Skin of body (tissue), 3 donors: ENCODE results near the gene TRAF4. TPM values are rescaled to one million over a fixed set of nuclear protein-coding genes. Genes with fewer than 3 reads are reported as not detected.
"Not testable (repeated sequence)": the region's sequence is repeated elsewhere in the genome, so short reads cannot be mapped to it uniquely, and the experiment has no call there.

ENCODE experiments used
- DNase-seq: peaks from one replicate; lab custom pipeline; 2025; lab: John Stamatoyannopoulos, UW
- small RNA-seq: library from RNA; depleted of rRNA; stranded (forward); fragments of <200 nt; gene quantifications from one replicate; pipeline ENCODE3, GENCODE V24; 2014; ENCODE audit warnings: low replicate concordance
- total RNA-seq: library from RNA; depleted of rRNA; stranded (reverse); fragments of >200 nt; gene quantifications from one replicate; pipeline ENCODE4 v1.2.3, GENCODE V29; 2014

The TRAF4 gene
- total RNA-seq, 1 donor from 2014 or later: 16.7 TPM

- DNase-seq: no peak
Measured at GRCh38 chr17:28777178-28777577, 33.4 kb downstream of the TRAF4 start.

- DNase-seq: not testable (repeated sequence)
Measured at GRCh38 chr17:28779601-28780000, 35.8 kb downstream of the TRAF4 start.

GRCh38 chr17:28783161-28783560, 39.4 kb downstream of the TRAF4 start:
- DNase-seq: no peak

GRCh38 chr17:28788100-28788499, 44.3 kb downstream of the TRAF4 start:
- DNase-seq: no peak

GRCh38 chr17:28792877-28793661, 49.3 kb downstream of the TRAF4 start:
- DNase-seq: no peak

- not testable (repeated sequence) for DNase-seq
Measured at GRCh38 chr17:28794846-28795441, 51.1 kb downstream of the TRAF4 start.

GRCh38 chr17:28796062-28796461, 52.3 kb downstream of the TRAF4 start:
- DNase-seq: no peak

Small RNA genes lying within 50 kb of the gene (small RNA-seq; reads per million reads assigned to genes)
- not detected for gene SNORD42A
- not detected for gene SNORD42B
- not detected for gene SNORD4A
- not detected for gene SNORD4B

Other genes starting within 250 kb of the TRAF4 start
- 3.0 TPM for gene FOXN1, start 237.7 kb upstream of the TRAF4 start, total RNA-seq
- gene UNC119, start 191.4 kb upstream of the TRAF4 start, total RNA-seq: 18.8 TPM
- gene PIGS, start 172.5 kb upstream of the TRAF4 start, total RNA-seq: 19.3 TPM
- 15.4 TPM for gene ALDOC, start 167.1 kb upstream of the TRAF4 start, total RNA-seq
- gene SPAG5, start 145.0 kb upstream of the TRAF4 start, total RNA-seq: 18.2 TPM
- 13.9 TPM for gene RSKR, start 129.8 kb upstream of the TRAF4 start, total RNA-seq
- gene BLTP2, start 98.9 kb upstream of the TRAF4 start, total RNA-seq: 89.7 TPM
- gene SDF2, start 82.1 kb upstream of the TRAF4 start, total RNA-seq: 35.2 TPM
- gene SUPT6H, start 81.8 kb upstream of the TRAF4 start, total RNA-seq: 56.5 TPM
- 0.99 TPM for gene PROCA1, start 32.1 kb upstream of the TRAF4 start, total RNA-seq
- 47.0 TPM for gene RAB34, start 26.1 kb upstream of the TRAF4 start, total RNA-seq
- gene RPL23A, start 24.0 kb upstream of the TRAF4 start, total RNA-seq: 533 TPM
- gene TLCD1, start 17.8 kb upstream of the TRAF4 start, total RNA-seq: 1.9 TPM
- gene NEK8, start 15.2 kb upstream of the TRAF4 start, total RNA-seq: 2.8 TPM
- 3.6 TPM for gene FAM222B, start 98.8 kb downstream of the TRAF4 start, total RNA-seq
- gene ERAL1, start 111.0 kb downstream of the TRAF4 start, total RNA-seq: 20.2 TPM
- 18.7 TPM for gene FLOT2, start 153.7 kb downstream of the TRAF4 start, total RNA-seq
- gene DHRS13, start 159.1 kb downstream of the TRAF4 start, total RNA-seq: 10.1 TPM
- gene PHF12, start 207.5 kb downstream of the TRAF4 start, total RNA-seq: 18.6 TPM